Measurements from ENCODE around the gene PGM1.
"Not testable (repeated sequence)": the region's sequence is repeated elsewhere in the genome, so short reads cannot be mapped to it uniquely, and the experiment has no call there.

PGM1 gene

GRCh38 chr1:63593303-63593885 lies at the start of gene PGM1:
Gene PGM1 (plus strand): TSS chr1:63593411. CDS start chr1:63593489, 78 bp downstream.
- DNase-seq (ENCODE audit: extremely low read depth in 1 of 2, low read depth in 1 of 2): peak; percentile 53 to 62

- no peak for DNase-seq (ENCODE audit: extremely low read depth in 1 of 2, low read depth in 1 of 2)
Measured at GRCh38 chr1:63545780-63546179, 47.4 kb upstream of the PGM1 start.

GRCh38 chr1:63547621-63548294 lies 45.5 kb upstream of the PGM1 start:
- DNase-seq (ENCODE audit: extremely low read depth in 1 of 2, low read depth in 1 of 2): no peak

GRCh38 chr1:63548303-63548702 lies 44.9 kb upstream of the PGM1 start:
- no peak for DNase-seq (ENCODE audit: extremely low read depth in 1 of 2, low read depth in 1 of 2)

- DNase-seq (ENCODE audit: extremely low read depth in 1 of 2, low read depth in 1 of 2): no peak
Measured at GRCh38 chr1:63548877-63549276, 44.3 kb upstream of the PGM1 start.

GRCh38 chr1:63555480-63555879 lies 37.7 kb upstream of the PGM1 start:
- DNase-seq (ENCODE audit: extremely low read depth in 1 of 2, low read depth in 1 of 2): no peak

GRCh38 chr1:63557365-63557987 lies 35.7 kb upstream of the PGM1 start:
- DNase-seq (ENCODE audit: extremely low read depth in 1 of 2, low read depth in 1 of 2): no peak

GRCh38 chr1:63559357-63559756 lies 33.9 kb upstream of the PGM1 start:
- DNase-seq (ENCODE audit: extremely low read depth in 1 of 2, low read depth in 1 of 2): no peak

- DNase-seq (ENCODE audit: extremely low read depth in 1 of 2, low read depth in 1 of 2): no peak
Measured at GRCh38 chr1:63563745-63564144, 29.5 kb upstream of the PGM1 start.

GRCh38 chr1:63569068-63569467 lies 24.1 kb upstream of the PGM1 start:
- DNase-seq (ENCODE audit: extremely low read depth in 1 of 2, low read depth in 1 of 2): no peak

- DNase-seq (ENCODE audit: extremely low read depth in 1 of 2, low read depth in 1 of 2): no peak
Measured at GRCh38 chr1:63569640-63570316, 23.4 kb upstream of the PGM1 start.

GRCh38 chr1:63572686-63573085 lies 20.5 kb upstream of the PGM1 start:
- DNase-seq (ENCODE audit: extremely low read depth in 1 of 2, low read depth in 1 of 2): not testable (repeated sequence)

GRCh38 chr1:63574203-63574796 lies 18.9 kb upstream of the PGM1 start:
- not testable (repeated sequence) for DNase-seq (ENCODE audit: extremely low read depth in 1 of 2, low read depth in 1 of 2)

GRCh38 chr1:63575340-63575826 lies 17.8 kb upstream of the PGM1 start:
- DNase-seq (ENCODE audit: extremely low read depth in 1 of 2, low read depth in 1 of 2): no peak

GRCh38 chr1:63586326-63586725 lies 6.9 kb upstream of the PGM1 start:
- DNase-seq (ENCODE audit: extremely low read depth in 1 of 2, low read depth in 1 of 2): not testable (repeated sequence)

GRCh38 chr1:63590166-63590560 lies 3.0 kb upstream of the PGM1 start:
- no peak for DNase-seq (ENCODE audit: extremely low read depth in 1 of 2, low read depth in 1 of 2)

- DNase-seq (ENCODE audit: extremely low read depth in 1 of 2, low read depth in 1 of 2): no peak
Measured at GRCh38 chr1:63592536-63593302, 492 bp upstream of the PGM1 start.

GRCh38 chr1:63593886-63594605 lies 835 bp downstream of the PGM1 start:
- DNase-seq (ENCODE audit: extremely low read depth in 1 of 2, low read depth in 1 of 2): peak; percentile 49 to 71

- DNase-seq (ENCODE audit: extremely low read depth in 1 of 2, low read depth in 1 of 2): no peak
Measured at GRCh38 chr1:63595435-63595834, 2.2 kb downstream of the PGM1 start.

- no peak for DNase-seq (ENCODE audit: extremely low read depth in 1 of 2, low read depth in 1 of 2)
Measured at GRCh38 chr1:63599799-63600198, 6.6 kb downstream of the PGM1 start.

Measured in stimulated activated CD8-positive, alpha-beta memory T cell treated with anti-CD3 and anti-CD28 coated beads, Interleukin-7, amount 100 ng/mL, for 48 hours (primary cell).